CD4-positive, alpha-beta T cell treated with Interleukin-15 for 1 hour (primary cell): ENCODE measurements around the gene TRPV5.

Experiments
- DNase-seq: peaks from one replicate; pipeline ENCODE4 v3.0.0-alpha.2; 2020

The TRPV5 gene

GRCh38 chr7:142883571-142884285 lies 49.8 kb downstream of the TRPV5 start:
- no peak for DNase-seq

GRCh38 chr7:142883145-142883544 lies 50.4 kb downstream of the TRPV5 start:
- DNase-seq, result no peak

- no peak for DNase-seq
These were observed 51.2 kb downstream of the TRPV5 start for GRCh38 chr7:142882338-142882678.

- DNase-seq, result no peak
These were observed 51.8 kb downstream of the TRPV5 start for GRCh38 chr7:142881586-142882337.

GRCh38 chr7:142880876-142881505 lies 52.6 kb downstream of the TRPV5 start:
- peak; percentile 37 for DNase-seq

- no peak for DNase-seq
These were observed 54.5 kb downstream of the TRPV5 start for GRCh38 chr7:142879060-142879459.

- DNase-seq, result no peak
These were observed 55.2 kb downstream of the TRPV5 start for GRCh38 chr7:142878315-142878714.

GRCh38 chr7:142876991-142877910 lies 56.3 kb downstream of the TRPV5 start:
- no peak for DNase-seq

- no peak for DNase-seq
These were observed 57.1 kb downstream of the TRPV5 start for GRCh38 chr7:142876236-142876960.

GRCh38 chr7:142875456-142875855 lies 58.1 kb downstream of the TRPV5 start:
- no peak for DNase-seq

GRCh38 chr7:142874837-142875236 lies 58.7 kb downstream of the TRPV5 start:
- DNase-seq, result no peak

GRCh38 chr7:142874409-142874808 lies 59.1 kb downstream of the TRPV5 start:
- no peak for DNase-seq

GRCh38 chr7:142873871-142874270 lies 59.7 kb downstream of the TRPV5 start:
- DNase-seq, result no peak

- DNase-seq, result no peak
These were observed 60.2 kb downstream of the TRPV5 start for GRCh38 chr7:142873281-142873784.

GRCh38 chr7:142872106-142872675 lies 61.4 kb downstream of the TRPV5 start:
- DNase-seq, result no peak

- DNase-seq, result no peak
These were observed 62.1 kb downstream of the TRPV5 start for GRCh38 chr7:142871260-142872105.

- DNase-seq, result no peak
These were observed 62.8 kb downstream of the TRPV5 start for GRCh38 chr7:142870566-142871259.

- DNase-seq, result no peak
These were observed 63.4 kb downstream of the TRPV5 start for GRCh38 chr7:142870147-142870559.

GRCh38 chr7:142869434-142869833 lies 64.1 kb downstream of the TRPV5 start:
- no peak for DNase-seq

GRCh38 chr7:142868986-142869415 lies 64.5 kb downstream of the TRPV5 start:
- DNase-seq, result no peak
